ENCODE data around the gene CCDC50. TPM values are rescaled to one million over a fixed set of nuclear protein-coding genes. Genes with fewer than 3 reads are reported as not detected.

CCDC50 gene
- total and polyA plus RNA-seq, 2 experiments from 2014 or later, result 31.6 to 49.6 TPM

- TF ChIP-seq CTCF (IDR thresholded peaks at IDR 0.05; ENCODE audit: poor library complexity), result no peak
- TF ChIP-seq EZH2 (IDR thresholded peaks at IDR 0.05; ENCODE audit: borderline replicate concordance), result no peak
- TF ChIP-seq EZH2phosphoT487 (IDR thresholded peaks at IDR 0.05; ENCODE audit: low read depth, severe bottlenecking, unreplicated experiment), result no peak
- no peak overlapping the region for H3K4me3 ChIP-seq
- H3K27me3 ChIP-seq, result no peaks in the 10 kb centered on the region
- 76% methylated on average over 4 of the region's 4 CpGs for WGBS (ENCODE audit: low lambda C conversion rate, missing lambda C conversion rate)
- H2AFZ ChIP-seq, result no peak overlapping the region
- H3K36me3 ChIP-seq (replicated peaks; ENCODE audit: insufficient read depth, low read depth), result no peaks in the 10 kb centered on the region
- no peak overlapping the region for H3K4me2 ChIP-seq
- no peaks in the 10 kb centered on the region for H4K20me1 ChIP-seq (ENCODE audit: insufficient read depth, poor library complexity, severe bottlenecking)
- no peaks in the 10 kb centered on the region for H3K9me2 ChIP-seq (replicated peaks; ENCODE audit: insufficient read depth)
- no peaks in the 10 kb centered on the region for H3K4me1 ChIP-seq (ENCODE audit: insufficient read depth)
- H3K9me3 ChIP-seq (ENCODE audit: low read depth), result no peaks in the 10 kb centered on the region
- no peak for DNase-seq (ENCODE audit: low spot score)
- H3K27ac ChIP-seq, result no peak overlapping the region
- no peaks in the 10 kb centered on the region for H3K79me2 ChIP-seq
These were observed 46.7 kb upstream of the CCDC50 start for GRCh38 chr3:191282251-191283185.

GRCh38 chr3:191283400-191283799 lies 45.8 kb upstream of the CCDC50 start:
- Histone ChIP-seq H3K4me2 (no peak overlapping the region), H3K27ac (no peak overlapping the region), H3K9me2 (replicated peaks; ENCODE audit: insufficient read depth) (no peaks in the 10 kb centered on the region), H3K79me2 (no peaks in the 10 kb centered on the region), H2AFZ (no peak overlapping the region), H3K4me1 (ENCODE audit: insufficient read depth) (no peaks in the 10 kb centered on the region), H3K9me3 (ENCODE audit: low read depth) (no peaks in the 10 kb centered on the region), H3K4me3 (no peak overlapping the region), H3K36me3 (replicated peaks; ENCODE audit: insufficient read depth, low read depth) (no peaks in the 10 kb centered on the region), H4K20me1 (ENCODE audit: insufficient read depth, poor library complexity, severe bottlenecking) (no peaks in the 10 kb centered on the region), H3K27me3 (no peaks in the 10 kb centered on the region)
- no peak for DNase-seq (ENCODE audit: low spot score)
- 93% methylated on average over 2 of the region's 2 CpGs for WGBS (ENCODE audit: low lambda C conversion rate, missing lambda C conversion rate)
- TF ChIP-seq EZH2 (IDR thresholded peaks at IDR 0.05; ENCODE audit: borderline replicate concordance) (no peak), EZH2phosphoT487 (IDR thresholded peaks at IDR 0.05; ENCODE audit: low read depth, severe bottlenecking, unreplicated experiment) (no peak), CTCF (IDR thresholded peaks at IDR 0.05; ENCODE audit: poor library complexity) (no peak)

GRCh38 chr3:191290311-191291025 lies 38.7 kb upstream of the CCDC50 start:
- 89% methylated on average over 4 of the region's 4 CpGs for WGBS (ENCODE audit: low lambda C conversion rate, missing lambda C conversion rate)
- no peak for DNase-seq (ENCODE audit: low spot score)
- Histone ChIP-seq H3K4me1 (ENCODE audit: insufficient read depth) (no peaks in the 10 kb centered on the region), H3K4me2 (no peak overlapping the region), H2AFZ (no peak overlapping the region), H4K20me1 (ENCODE audit: insufficient read depth, poor library complexity, severe bottlenecking) (no peaks in the 10 kb centered on the region), H3K27me3 (no peaks in the 10 kb centered on the region), H3K27ac (no peak overlapping the region), H3K79me2 (no peaks in the 10 kb centered on the region), H3K36me3 (replicated peaks; ENCODE audit: insufficient read depth, low read depth) (no peaks in the 10 kb centered on the region), H3K4me3 (no peak overlapping the region), H3K9me2 (replicated peaks; ENCODE audit: insufficient read depth) (no peaks in the 10 kb centered on the region), H3K9me3 (ENCODE audit: low read depth) (no peaks in the 10 kb centered on the region)
- TF ChIP-seq CTCF (IDR thresholded peaks at IDR 0.05; ENCODE audit: poor library complexity) (no peak), EZH2 (IDR thresholded peaks at IDR 0.05; ENCODE audit: borderline replicate concordance) (no peak), EZH2phosphoT487 (IDR thresholded peaks at IDR 0.05; ENCODE audit: low read depth, severe bottlenecking, unreplicated experiment) (no peak)

Measured in hepatocyte (in vitro differentiated cells).